NCI-H345 (cell line): ENCODE measurements around the gene PKHD1.

Experiments used
- DNase-seq: peaks from one replicate; lab custom pipeline; 2025; lab: John Stamatoyannopoulos, UW

The PKHD1 gene

GRCh38 chr6:52106994-52107393 is 19.6 kb upstream of the PKHD1 start:
- DNase-seq = no peak

- no peak for DNase-seq
Measured at GRCh38 chr6:52104979-52105378, 17.6 kb upstream of the PKHD1 start.

GRCh38 chr6:52103623-52104022 is 16.2 kb upstream of the PKHD1 start:
- DNase-seq = no peak

GRCh38 chr6:52102405-52102804 is 15.0 kb upstream of the PKHD1 start:
- no peak for DNase-seq

- DNase-seq = no peak
Measured at GRCh38 chr6:52098721-52099120, 11.3 kb upstream of the PKHD1 start.

GRCh38 chr6:52089758-52090348 is 2.4 kb upstream of the PKHD1 start:
- no peak for DNase-seq

- DNase-seq = no peak
Measured at GRCh38 chr6:52086741-52087140, 672 bp downstream of the PKHD1 start.

GRCh38 chr6:52081237-52081636 is 6.2 kb downstream of the PKHD1 start:
- DNase-seq = no peak

- no peak for DNase-seq
Measured at GRCh38 chr6:52077961-52078625, 9.3 kb downstream of the PKHD1 start.

GRCh38 chr6:52077180-52077884 is 10.1 kb downstream of the PKHD1 start:
- no peak for DNase-seq

- DNase-seq = no peak
Measured at GRCh38 chr6:52076791-52077179, 10.6 kb downstream of the PKHD1 start.

GRCh38 chr6:52074716-52075115 is 12.7 kb downstream of the PKHD1 start:
- DNase-seq = no peak

- DNase-seq = no peak
Measured at GRCh38 chr6:52074155-52074554, 13.3 kb downstream of the PKHD1 start.

- no peak for DNase-seq
Measured at GRCh38 chr6:52065621-52066020, 21.8 kb downstream of the PKHD1 start.

GRCh38 chr6:52063584-52064344 is 23.6 kb downstream of the PKHD1 start:
- no peak for DNase-seq

- DNase-seq = no peak
Measured at GRCh38 chr6:52061481-52061880, 25.9 kb downstream of the PKHD1 start.

- DNase-seq = no peak
Measured at GRCh38 chr6:52059821-52060220, 27.6 kb downstream of the PKHD1 start.

GRCh38 chr6:52055451-52055850 is 32.0 kb downstream of the PKHD1 start:
- no peak for DNase-seq

- no peak for DNase-seq
Measured at GRCh38 chr6:52053038-52053695, 34.2 kb downstream of the PKHD1 start.

- DNase-seq = no peak
Measured at GRCh38 chr6:52050051-52050405, 37.4 kb downstream of the PKHD1 start.

GRCh38 chr6:52049252-52050050 is 38.0 kb downstream of the PKHD1 start:
- peak; percentile 31 for DNase-seq
